GM19395 (cell line): ENCODE measurements around the gene RASGRF2.

Source experiments
- ATAC-seq: cut with Tn5 transposase; IDR thresholded peaks from one replicate; pipeline ENCODE4 v1.9.1; 2021; ENCODE audit warnings: mild to moderate bottlenecking, moderate library complexity; ENCODE audit not compliant: unreplicated experiment

RASGRF2 gene

GRCh38 chr5:80953587-80953986 lies 6.6 kb upstream of the RASGRF2 start:
- ATAC-seq = no peak

- ATAC-seq = no peak
These were observed 5.0 kb upstream of the RASGRF2 start for GRCh38 chr5:80955082-80955590.

GRCh38 chr5:80956272-80956671 lies 3.9 kb upstream of the RASGRF2 start:
- ATAC-seq = no peak

GRCh38 chr5:80957031-80957761 lies 3.0 kb upstream of the RASGRF2 start:
- no peak for ATAC-seq

- no peak for ATAC-seq
These were observed 1.5 kb upstream of the RASGRF2 start for GRCh38 chr5:80958616-80959015.

- no peak for ATAC-seq
These were observed 1.0 kb upstream of the RASGRF2 start for GRCh38 chr5:80959138-80959537.

GRCh38 chr5:80960531-80961375 lies 590 bp downstream of the RASGRF2 start:
- no peak for ATAC-seq

- ATAC-seq = no peak
These were observed 1.5 kb downstream of the RASGRF2 start for GRCh38 chr5:80961376-80962281.

GRCh38 chr5:80962630-80963520 lies 2.7 kb downstream of the RASGRF2 start:
- no peak for ATAC-seq

GRCh38 chr5:80963521-80963895 lies 3.3 kb downstream of the RASGRF2 start:
- no peak for ATAC-seq

- ATAC-seq = no peak
These were observed 3.9 kb downstream of the RASGRF2 start for GRCh38 chr5:80963966-80964481.

- no peak for ATAC-seq
These were observed 4.3 kb downstream of the RASGRF2 start for GRCh38 chr5:80964491-80964890.

GRCh38 chr5:80964919-80965318 lies 4.8 kb downstream of the RASGRF2 start:
- ATAC-seq = no peak

- ATAC-seq = no peak
These were observed 7.5 kb downstream of the RASGRF2 start for GRCh38 chr5:80967500-80968181.

GRCh38 chr5:80973027-80973426 lies 12.9 kb downstream of the RASGRF2 start:
- no peak for ATAC-seq

GRCh38 chr5:80975065-80975464 lies 14.9 kb downstream of the RASGRF2 start:
- no peak for ATAC-seq

- ATAC-seq = no peak
These were observed 16.8 kb downstream of the RASGRF2 start for GRCh38 chr5:80976985-80977384.

GRCh38 chr5:80977764-80978163 lies 17.6 kb downstream of the RASGRF2 start:
- no peak for ATAC-seq

GRCh38 chr5:80978772-80979317 lies 18.7 kb downstream of the RASGRF2 start:
- no peak for ATAC-seq
